IMR-90 (cell line): Measurements from ENCODE around the gene NHP2. TPM values are rescaled to one million over a fixed set of nuclear protein-coding genes. Genes with fewer than 3 reads are reported as not detected.

Experiments
- ATAC-seq: fragments of 200-7000 bp; cut with Tn5 transposase; 2 replicates; pipeline ENCODE4 v1.9.1; 2020; ENCODE audit warnings: low read depth, mild to moderate bottlenecking, moderate library complexity
- BruUV-seq: library from RNA; stranded (reverse); fragments of 400-500 nt; replicated peaks from 2 replicates; lab custom pipeline; 2021; lab: Mats Ljungman, UMichigan
- CTCF ChIA-PET: fragments of 300-600 bp; formaldehyde crosslinking; extraction: SDS; loops from one replicate; lab custom pipeline; 2021; ENCODE audit warnings: antibody characterized with exemption; lab: Yijun Ruan, JAX
- POLR2A ChIA-PET: fragments of 300-600 bp; sonication (Branson Sonifier 250); formaldehyde crosslinking; loops from one replicate; lab custom pipeline; 2022; ENCODE audit warnings: antibody characterized with exemption; ENCODE audit not compliant: unreplicated experiment; lab: Charles Lee
- DNase-seq: peaks from one replicate; pipeline ENCODE4 v3.0.0; 2013
- H2AFZ ChIP-seq: replicated peaks from 2 replicates; pipeline ENCODE3; 2013; ENCODE audit warnings: low read length, mild to moderate bottlenecking; ENCODE audit not compliant: poor library complexity
- H2AK5ac ChIP-seq: 2 replicates; pipeline ENCODE4 v1.6.1; 2013; ENCODE audit warnings: low read depth, low read length, inconsistent platforms
- H2AK9ac ChIP-seq: replicated peaks from 2 replicates; pipeline ENCODE3; 2013; ENCODE audit warnings: mild to moderate bottlenecking, low read depth, low read length, moderate library complexity; ENCODE audit not compliant: poor library complexity
- H2BK120ac ChIP-seq: 2 replicates; pipeline ENCODE4 v1.6.1; 2013; ENCODE audit warnings: low read depth, low read length, inconsistent platforms
- H2BK15ac ChIP-seq: 3 replicates; pipeline ENCODE4 v1.6.1; 2013; ENCODE audit warnings: low read depth, low read length, inconsistent platforms
- H2BK20ac ChIP-seq: 2 replicates; pipeline ENCODE4 v1.6.1; 2013; ENCODE audit warnings: low read depth, mild to moderate bottlenecking, inconsistent platforms, low read length, moderate library complexity
- H2BK5ac ChIP-seq: 2 replicates; pipeline ENCODE4 v1.6.1; 2013; ENCODE audit warnings: mild to moderate bottlenecking, low read depth, low read length, inconsistent platforms; ENCODE audit not compliant: poor library complexity, severe bottlenecking
- H3K14ac ChIP-seq: replicated peaks from 2 replicates; pipeline ENCODE4 v1.6.1; 2013; ENCODE audit warnings: low read depth, low read length, inconsistent platforms
- H3K18ac ChIP-seq: 2 replicates; pipeline ENCODE4 v1.6.1; 2013; ENCODE audit warnings: low read depth, low read length, control low read depth
- H3K23ac ChIP-seq: 2 replicates; pipeline ENCODE4 v1.6.1; 2013; ENCODE audit warnings: low read depth, low read length, inconsistent platforms
- H3K27ac ChIP-seq: 2 replicates; pipeline ENCODE4 v1.5.1; 2013; ENCODE audit warnings: mild to moderate bottlenecking, control low read depth, low read length; ENCODE audit not compliant: insufficient read depth
- H3K27me3 ChIP-seq: 2 replicates; pipeline ENCODE4 v1.6.1; 2013; ENCODE audit warnings: low read length; ENCODE audit not compliant: control insufficient read depth, insufficient read depth
- H3K36me3 ChIP-seq: 2 replicates; pipeline ENCODE4 v1.6.1; 2013; ENCODE audit warnings: low read length, mixed read lengths; ENCODE audit not compliant: control insufficient read depth, insufficient read depth
- H3K4ac ChIP-seq: 2 replicates; pipeline ENCODE4 v1.6.1; 2013; ENCODE audit warnings: low read depth, low read length, inconsistent platforms
- H3K4me1 ChIP-seq: 2 replicates; pipeline ENCODE4 v1.6.1; 2013; ENCODE audit warnings: low read length, mixed read lengths; ENCODE audit not compliant: control insufficient read depth, insufficient read depth
- H3K4me2 ChIP-seq: 2 replicates; pipeline ENCODE4 v1.6.1; 2013; ENCODE audit warnings: low read depth, mild to moderate bottlenecking, control low read depth, low read length, moderate library complexity
- H3K4me3 ChIP-seq: 2 replicates; pipeline ENCODE4 v1.5.1; 2013; ENCODE audit warnings: low read depth, mild to moderate bottlenecking, control low read depth, low read length, moderate library complexity; ENCODE audit not compliant: insufficient read depth
- H3K56ac ChIP-seq: 2 replicates; pipeline ENCODE4 v1.6.1; 2013; ENCODE audit warnings: low read length, inconsistent platforms; ENCODE audit not compliant: insufficient read depth; ENCODE audit errors: extremely low read depth
- H3K79me1 ChIP-seq, 2 experiments: 2 replicates each; pipeline ENCODE4 v1.6.1; 2013; ENCODE audit warnings: low read length in 2 of 2, inconsistent platforms in 1 of 2, low read depth in 1 of 2
- H3K9ac ChIP-seq: 2 replicates; pipeline ENCODE4 v1.6.1; 2013; ENCODE audit warnings: low read depth, low read length, control low read depth
- H3K9me1 ChIP-seq: 2 replicates; pipeline ENCODE4 v1.6.1; 2013; ENCODE audit warnings: low read length, inconsistent platforms; ENCODE audit not compliant: insufficient read depth
- H3K9me3 ChIP-seq: 2 replicates; pipeline ENCODE4 v1.6.1; 2013; ENCODE audit warnings: low read length; ENCODE audit not compliant: control insufficient read depth, insufficient read depth
- H4K20me1 ChIP-seq: 2 replicates; pipeline ENCODE4 v1.6.1; 2013; ENCODE audit warnings: low read length, inconsistent platforms; ENCODE audit not compliant: insufficient read depth
- H4K5ac ChIP-seq: 2 replicates; pipeline ENCODE4 v1.6.1; 2013; ENCODE audit warnings: mild to moderate bottlenecking, low read depth, low read length, control low read depth
- H4K8ac ChIP-seq, 2 experiments: 2 replicates each; pipeline ENCODE4 v1.6.1; 2013; ENCODE audit warnings: low read depth in 2 of 2, low read length in 2 of 2, control low read depth in 1 of 2, inconsistent platforms in 1 of 2
- H4K91ac ChIP-seq: 2 replicates; pipeline ENCODE4 v1.6.1; 2013; ENCODE audit warnings: low read depth, low read length, inconsistent platforms; ENCODE audit not compliant: insufficient read depth
- BHLHE40 ChIP-seq: fragments of 150-350 bp; IDR thresholded peaks from 2 replicates; pipeline ENCODE4 v1.6.1; 2016; ENCODE audit warnings: mild to moderate bottlenecking, low read depth, low read length
- CEBPB ChIP-seq: IDR thresholded peaks from 2 replicates; pipeline ENCODE4 v1.6.1; 2012; ENCODE audit warnings: low read depth, low read length, improper control_type of control experiment
- CHD1 ChIP-seq: IDR thresholded peaks from 2 replicates; pipeline ENCODE4 v1.6.1; 2012; ENCODE audit warnings: low read depth, low read length, improper control_type of control experiment
- MAFK ChIP-seq: IDR thresholded peaks from 2 replicates; pipeline ENCODE4 v1.6.1; 2012; ENCODE audit warnings: low read depth, low read length, improper control_type of control experiment
- MAZ ChIP-seq: IDR thresholded peaks from 2 replicates; pipeline ENCODE4 v1.6.1; 2012; ENCODE audit warnings: low read depth, mild to moderate bottlenecking, low read length, improper control_type of control experiment, moderate library complexity, borderline replicate concordance
- MXI1 ChIP-seq: IDR thresholded peaks from 2 replicates; pipeline ENCODE4 v1.6.1; 2012; ENCODE audit warnings: low read depth, mild to moderate bottlenecking, low read length, moderate library complexity, borderline replicate concordance
- NFE2L2 ChIP-seq: fragments of 150-350 bp; IDR thresholded peaks from 2 replicates; pipeline ENCODE4 v1.6.1; 2016; ENCODE audit warnings: low read depth, mild to moderate bottlenecking, low read length
- POLR2A ChIP-seq: IDR thresholded peaks from 2 replicates; pipeline ENCODE4 v1.6.1; 2012; ENCODE audit warnings: mild to moderate bottlenecking, low read depth, low read length
- RCOR1 ChIP-seq: IDR thresholded peaks from 2 replicates; pipeline ENCODE4 v1.6.1; 2012; ENCODE audit warnings: mild to moderate bottlenecking, low read length, improper control_type of control experiment; ENCODE audit not compliant: insufficient replicate concordance
- RFX5 ChIP-seq: IDR thresholded peaks from 2 replicates; pipeline ENCODE4 v1.8.0; 2012; ENCODE audit warnings: low read depth, mild to moderate bottlenecking, low read length, moderate library complexity
- SMC3 ChIP-seq: fragments of 150-350 bp; IDR thresholded peaks from 2 replicates; pipeline ENCODE4 v1.6.1; 2016; ENCODE audit warnings: low read depth, mild to moderate bottlenecking, antibody characterized with exemption, low read length, moderate library complexity
- WGBS, 2 experiments: methylation state at CpG; one replicate each; pipeline versions ENCODE4 v1.1.5 to v1.1.7; 2013; ENCODE audit warnings: missing lambda C conversion rate in 2 of 2; ENCODE audit not compliant: insufficient read length in 1 of 2; ENCODE audit errors: extremely low coverage in 2 of 2; 5-methylcytosine and 5-hydroxymethylcytosine counted together
- dilution Hi-C: fragments of 300-500 bp; cut with HindIII; formaldehyde crosslinking; loops from one replicate; pipeline ENCODE4 v1.14.3; 2018; ENCODE audit warnings: low sequenced_read_pairs; ENCODE audit not compliant: unreplicated experiment
- in situ Hi-C: fragments of 300-500 bp; cut with MboI; formaldehyde crosslinking; loops from 3 replicates; pipeline ENCODE4 v1.14.3; 2019; ENCODE audit warnings: low sequenced_read_pairs, inconsistent platforms, mixed read lengths
- intact Hi-C: fragments of 100-400 bp; cut with micrococcal nuclease; formaldehyde crosslinking; loops from 2 replicates; pipeline ENCODE4 v1.10.0; 2022
- polyA plus RNA-seq, 3 experiments: library from polyadenylated mRNA; depleted of rRNA; stranded (reverse); fragments of >200 nt; gene quantifications; 2 replicates each; pipeline ENCODE4 v1.2.3, GENCODE V29; 2012; ENCODE audit warnings: low replicate concordance in 1 of 3
- total RNA-seq: library from RNA; depleted of rRNA; stranded (reverse); fragments of >200 nt; gene quantifications from 2 replicates; pipeline ENCODE4 v1.2.3, GENCODE V29; 2012
- TF ChIP-seq, protein P1 (sequence below): conservative IDR thresholded peaks from 2 replicates; pipeline ENCODE4 v1.5.1; 2012; ENCODE audit warnings: mild to moderate bottlenecking, low read depth, low read length, improper control_type of control experiment
- TF ChIP-seq, protein P2 (sequence below): fragments of 150-350 bp; IDR thresholded peaks from 2 replicates; pipeline ENCODE4 v1.6.1; 2016; ENCODE audit warnings: low read depth, mild to moderate bottlenecking, low read length, moderate library complexity, borderline replicate concordance
- TF ChIP-seq, protein P3 (sequence below): fragments of 150-350 bp; IDR thresholded peaks from 2 replicates; pipeline ENCODE4 v1.6.1; 2017; ENCODE audit warnings: mild to moderate bottlenecking, antibody characterized with exemption, low read length, low read depth

Gene NHP2
- total and polyA plus RNA-seq, 2 of the 4 experiments (the other 2 are of a cell fraction), result 180 to 278 TPM

DNA sequence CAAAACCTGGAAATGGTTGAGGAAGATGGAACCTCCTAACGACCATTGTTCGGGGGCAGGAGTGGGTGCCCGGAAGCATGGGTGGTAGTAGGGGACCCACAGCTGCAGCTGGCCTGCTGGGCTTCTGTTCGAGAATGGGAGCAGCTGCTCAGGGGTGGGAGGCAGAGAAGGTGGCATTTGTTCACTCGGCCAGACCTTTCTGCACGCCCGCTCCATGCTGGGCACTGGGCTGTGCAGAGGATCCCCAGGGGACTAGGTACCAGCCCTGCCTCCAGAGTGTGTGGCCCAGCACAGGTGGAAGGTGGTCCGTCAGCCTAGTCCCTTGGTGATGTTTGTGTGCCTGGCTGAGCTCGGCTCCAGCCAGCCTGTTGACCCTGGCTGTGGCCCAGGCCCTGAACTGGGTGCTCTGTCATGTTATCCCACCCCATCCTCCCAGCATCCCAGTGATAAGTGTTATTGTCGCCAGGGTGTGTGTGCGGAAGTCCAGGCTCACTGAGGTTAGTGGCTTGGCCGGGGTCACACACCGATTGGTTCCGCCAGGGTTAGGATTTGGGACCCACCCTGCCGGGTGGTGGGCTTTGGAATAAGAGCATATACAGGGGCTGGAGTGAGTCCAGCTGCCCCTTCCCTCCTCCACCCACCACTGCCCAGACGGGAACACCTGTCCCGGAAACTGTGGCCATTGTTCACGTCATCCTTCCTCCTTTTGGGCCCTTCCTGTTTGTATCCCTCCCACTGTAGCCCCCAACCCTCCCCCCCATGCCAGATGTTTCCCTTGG is 35.6 kb downstream of the NHP2 start:
- DNase-seq (no peak), ATAC-seq (no peak)
- H2BK5ac ChIP-seq, result no peak overlapping the region
- CTCF ChIA-PET, result no interaction called here
- BruUV-seq, result no TSS peak
- no peak overlapping the region for H4K5ac ChIP-seq
- H3K9me3 ChIP-seq, result no peaks in the 10 kb centered on the region
- no peak overlapping the region for H3K27ac ChIP-seq
- peaks cover 41% of the 10 kb centered on the region for H3K27me3 ChIP-seq
- H3K23ac ChIP-seq, result no peak overlapping the region
- no peak overlapping the region for H3K14ac ChIP-seq
- no peak overlapping the region for H4K91ac ChIP-seq
- dilution Hi-C loops (no loop called here), intact Hi-C loops (no loop called here), in situ Hi-C loops (no loop called here)
- H3K36me3 ChIP-seq, result no peaks in the 10 kb centered on the region
- H2BK20ac ChIP-seq, result no peak overlapping the region
- no peak overlapping the region for H2BK15ac ChIP-seq
- POLR2A ChIA-PET, result no interaction called here
- no peak overlapping the region for H2AK9ac ChIP-seq
- no peak overlapping the region for H3K4ac ChIP-seq
- H2AK5ac ChIP-seq, result no peak overlapping the region
- no peak overlapping the region for H3K4me2 ChIP-seq
- H4K8ac ChIP-seq, result no peak overlapping the region
- WGBS, 2 experiments, result 85% methylated on average over 4 of the region's 18 CpGs; no CpG with 5 or more reads in 1 of the 2 experiments
- peaks cover 6% of the 10 kb centered on the region; the same call in 1 of the 2 replicates for H3K4me1 ChIP-seq
- H2BK120ac ChIP-seq, result no peak overlapping the region
- H3K56ac ChIP-seq, result no peak overlapping the region
- H3K9me1 ChIP-seq, result no peaks in the 10 kb centered on the region
- H3K9ac ChIP-seq, result no peak overlapping the region
- no peak overlapping the region for H3K18ac ChIP-seq
- no peak overlapping the region for H3K4me3 ChIP-seq
- H2AFZ ChIP-seq, result no peak overlapping the region
- no peaks in the 10 kb centered on the region; the same call in 1 of the 2 replicates for H4K20me1 ChIP-seq
- no peaks in the 10 kb centered on the region for H3K79me1 ChIP-seq
- TF ChIP-seq NFE2L2 (no peak), MXI1 (no peak), RFX5 (no peak), BHLHE40 (no peak), POLR2A (no peak), CHD1 (no peak), RCOR1 (no peak), SMC3 (no peak), CEBPB (no peak), MAFK (no peak), MAZ (no peak)
- TF ChIP-seq, protein P1, sequence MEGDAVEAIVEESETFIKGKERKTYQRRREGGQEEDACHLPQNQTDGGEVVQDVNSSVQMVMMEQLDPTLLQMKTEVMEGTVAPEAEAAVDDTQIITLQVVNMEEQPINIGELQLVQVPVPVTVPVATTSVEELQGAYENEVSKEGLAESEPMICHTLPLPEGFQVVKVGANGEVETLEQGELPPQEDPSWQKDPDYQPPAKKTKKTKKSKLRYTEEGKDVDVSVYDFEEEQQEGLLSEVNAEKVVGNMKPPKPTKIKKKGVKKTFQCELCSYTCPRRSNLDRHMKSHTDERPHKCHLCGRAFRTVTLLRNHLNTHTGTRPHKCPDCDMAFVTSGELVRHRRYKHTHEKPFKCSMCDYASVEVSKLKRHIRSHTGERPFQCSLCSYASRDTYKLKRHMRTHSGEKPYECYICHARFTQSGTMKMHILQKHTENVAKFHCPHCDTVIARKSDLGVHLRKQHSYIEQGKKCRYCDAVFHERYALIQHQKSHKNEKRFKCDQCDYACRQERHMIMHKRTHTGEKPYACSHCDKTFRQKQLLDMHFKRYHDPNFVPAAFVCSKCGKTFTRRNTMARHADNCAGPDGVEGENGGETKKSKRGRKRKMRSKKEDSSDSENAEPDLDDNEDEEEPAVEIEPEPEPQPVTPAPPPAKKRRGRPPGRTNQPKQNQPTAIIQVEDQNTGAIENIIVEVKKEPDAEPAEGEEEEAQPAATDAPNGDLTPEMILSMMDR, result no peak
- TF ChIP-seq, protein P2, sequence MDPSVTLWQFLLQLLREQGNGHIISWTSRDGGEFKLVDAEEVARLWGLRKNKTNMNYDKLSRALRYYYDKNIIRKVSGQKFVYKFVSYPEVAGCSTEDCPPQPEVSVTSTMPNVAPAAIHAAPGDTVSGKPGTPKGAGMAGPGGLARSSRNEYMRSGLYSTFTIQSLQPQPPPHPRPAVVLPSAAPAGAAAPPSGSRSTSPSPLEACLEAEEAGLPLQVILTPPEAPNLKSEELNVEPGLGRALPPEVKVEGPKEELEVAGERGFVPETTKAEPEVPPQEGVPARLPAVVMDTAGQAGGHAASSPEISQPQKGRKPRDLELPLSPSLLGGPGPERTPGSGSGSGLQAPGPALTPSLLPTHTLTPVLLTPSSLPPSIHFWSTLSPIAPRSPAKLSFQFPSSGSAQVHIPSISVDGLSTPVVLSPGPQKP, result no peak
- TF ChIP-seq, protein P3, sequence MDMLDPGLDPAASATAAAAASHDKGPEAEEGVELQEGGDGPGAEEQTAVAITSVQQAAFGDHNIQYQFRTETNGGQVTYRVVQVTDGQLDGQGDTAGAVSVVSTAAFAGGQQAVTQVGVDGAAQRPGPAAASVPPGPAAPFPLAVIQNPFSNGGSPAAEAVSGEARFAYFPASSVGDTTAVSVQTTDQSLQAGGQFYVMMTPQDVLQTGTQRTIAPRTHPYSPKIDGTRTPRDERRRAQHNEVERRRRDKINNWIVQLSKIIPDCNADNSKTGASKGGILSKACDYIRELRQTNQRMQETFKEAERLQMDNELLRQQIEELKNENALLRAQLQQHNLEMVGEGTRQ, result no peak
